Endodermal cell (in vitro differentiated cells): ENCODE data around the gene UBL3. TPM values are rescaled to one million over a fixed set of nuclear protein-coding genes. Genes with fewer than 3 reads are reported as not detected.

Experiments
- DNase-seq: peaks from one replicate; pipeline ENCODE4 v3.0.0-alpha.2; 2017
- H3K27ac ChIP-seq: 2 replicates; pipeline ENCODE4 v1.5.1; 2013; ENCODE audit warnings: mild to moderate bottlenecking, low read depth, low read length, moderate library complexity
- H3K27me3 ChIP-seq: 2 replicates; pipeline ENCODE4 v1.6.1; 2013; ENCODE audit warnings: mild to moderate bottlenecking, low read length, moderate library complexity; ENCODE audit not compliant: insufficient read depth, control insufficient read depth, poor library complexity, severe bottlenecking
- H3K36me3 ChIP-seq: 2 replicates; pipeline ENCODE4 v1.7.0; 2013; ENCODE audit warnings: mild to moderate bottlenecking, low read length, moderate library complexity; ENCODE audit not compliant: control insufficient read depth, insufficient read depth
- H3K4me1 ChIP-seq: one replicate; pipeline ENCODE4 v1.7.0; 2013; ENCODE audit warnings: low read length; ENCODE audit not compliant: control insufficient read depth, insufficient read depth
- H3K4me3 ChIP-seq: 2 replicates; pipeline ENCODE4 v1.5.1; 2013; ENCODE audit warnings: mild to moderate bottlenecking, low read length, moderate library complexity
- H3K9ac ChIP-seq: 2 replicates; pipeline ENCODE4 v1.6.1; 2013; ENCODE audit warnings: mild to moderate bottlenecking, low read length, moderate library complexity; ENCODE audit not compliant: poor library complexity, severe bottlenecking; ENCODE audit errors: extremely low read depth
- H3K9me3 ChIP-seq: 2 replicates; pipeline ENCODE4 v1.6.1; 2013; ENCODE audit warnings: mild to moderate bottlenecking, low read length, moderate library complexity; ENCODE audit not compliant: control insufficient read depth
- H3K27ac Mint-ChIP-seq: 2 replicates; pipeline ENCODE4 v1.8.0; 2020; ENCODE audit warnings: mixed read lengths
- H3K27me3 Mint-ChIP-seq: 2 replicates; pipeline ENCODE4 v1.8.0; 2021; ENCODE audit warnings: mild to moderate bottlenecking, mixed read lengths; ENCODE audit not compliant: insufficient read depth
- H3K36me3 Mint-ChIP-seq: 2 replicates; pipeline ENCODE4 v1.8.0; 2020; ENCODE audit warnings: low read depth, mixed read lengths
- H3K4me1 Mint-ChIP-seq: 2 replicates; pipeline ENCODE4 v1.8.0; 2020; ENCODE audit warnings: mixed read lengths
- H3K4me3 Mint-ChIP-seq: 2 replicates; pipeline ENCODE4 v1.8.0; 2020; ENCODE audit warnings: mild to moderate bottlenecking, moderate library complexity, mixed read lengths
- H3K9me3 Mint-ChIP-seq: 2 replicates; pipeline ENCODE4 v1.8.0; 2020; ENCODE audit warnings: mild to moderate bottlenecking, mixed read lengths
- CTCF ChIP-seq: fragments of 200-600 bp; sonication (generic); conservative IDR thresholded peaks from 2 replicates; pipeline ENCODE4 v1.5.0; 2021; ENCODE audit warnings: antibody characterized with exemption, mild to moderate bottlenecking
- WGBS, 2 experiments: methylation state at CpG; one replicate each; pipeline versions ENCODE4 v1.1.5 to v1.1.7; 2013; ENCODE audit warnings: missing lambda C conversion rate in 2 of 2, mixed read lengths in 1 of 2; ENCODE audit not compliant: insufficient coverage in 1 of 2, insufficient read length in 1 of 2; 5-methylcytosine and 5-hydroxymethylcytosine counted together
- total RNA-seq, 2 donors: library from RNA; stranded (reverse); fragmentation: NEBNext Ultra II Directional in 1 of 2; extraction: Animal tissue kit (Norgen Biotek cat#: 25700) in 1 of 2; gene quantifications; 2 replicates in 1 of 2; 3 replicates in 1 of 2; pipeline ENCODE4 v1.2.1, GENCODE V29; 2021

The UBL3 gene
- total RNA-seq, 2 donors from 2014 or later: 16.5 to 22.3 TPM

- Histone ChIP-seq H3K36me3 (no peaks in the 10 kb centered on the region), H3K27ac (no peak overlapping the region), H3K4me1 (peaks cover 8% of the 10 kb centered on the region), H3K9ac (no peak overlapping the region), H3K27me3 (no peaks in the 10 kb centered on the region), H3K9me3 (no peaks in the 10 kb centered on the region), H3K4me3 (no peak overlapping the region)
- no peak for TF ChIP-seq CTCF
- H3K4me3 Mint-ChIP-seq: no peak overlapping the region
- peaks cover 36% of the 10 kb centered on the region for H3K4me1 Mint-ChIP-seq
- no peaks in the 10 kb centered on the region for H3K9me3 Mint-ChIP-seq
- WGBS, 2 experiments: 92 to 100% methylated on average over 2 to 3 of the region's 3 CpGs
- no peaks in the 10 kb centered on the region for H3K27me3 Mint-ChIP-seq
- H3K36me3 Mint-ChIP-seq: no peaks in the 10 kb centered on the region
- no peak for DNase-seq
- no peak overlapping the region for H3K27ac Mint-ChIP-seq
Observed at GRCh38 chr13:29875646-29876045, 25.2 kb upstream of the UBL3 start.

- Mint-ChIP-seq H3K27me3 (no peaks in the 10 kb centered on the region), H3K4me1 (peaks cover 6% of the 10 kb centered on the region), H3K27ac (no peak overlapping the region), H3K36me3 (no peaks in the 10 kb centered on the region), H3K4me3 (no peak overlapping the region), H3K9me3 (no peaks in the 10 kb centered on the region)
- Histone ChIP-seq H3K36me3 (no peaks in the 10 kb centered on the region), H3K9me3 (no peaks in the 10 kb centered on the region), H3K9ac (no peak overlapping the region), H3K4me3 (no peak overlapping the region), H3K27me3 (no peaks in the 10 kb centered on the region), H3K4me1 (no peaks in the 10 kb centered on the region), H3K27ac (no peak overlapping the region)
- 89 to 97% methylated on average over 5 to 7 of the region's 7 CpGs for WGBS, 2 experiments
- no peak for DNase-seq
- TF ChIP-seq CTCF: no peak
Observed at GRCh38 chr13:29868581-29868980, 18.2 kb upstream of the UBL3 start.

- H3K9me3 ChIP-seq: no peaks in the 10 kb centered on the region
- Mint-ChIP-seq H3K4me3 (no peak overlapping the region), H3K4me1 (peaks cover 6% of the 10 kb centered on the region), H3K9me3 (no peaks in the 10 kb centered on the region), H3K36me3 (no peaks in the 10 kb centered on the region), H3K27ac (no peak overlapping the region), H3K27me3 (no peaks in the 10 kb centered on the region)
- no peak for DNase-seq
- H3K4me1 ChIP-seq: no peaks in the 10 kb centered on the region
- 84 to 95% methylated on average over 3 to 6 of the region's 6 CpGs for WGBS, 2 experiments
- H3K36me3 ChIP-seq: no peaks in the 10 kb centered on the region
- no peak overlapping the region for H3K9ac ChIP-seq
- no peaks in the 10 kb centered on the region for H3K27me3 ChIP-seq
- H3K4me3 ChIP-seq: no peak overlapping the region
- TF ChIP-seq CTCF: no peak
- H3K27ac ChIP-seq: no peak overlapping the region
Observed at GRCh38 chr13:29865934-29866333, 15.5 kb upstream of the UBL3 start.
